Kidney epithelial cell (primary cell): ENCODE results near the gene CACNA1A. TPM values are rescaled to one million over a fixed set of nuclear protein-coding genes. Genes with fewer than 3 reads are reported as not detected.

ENCODE experiments used
- DNase-seq: peaks from one replicate; pipeline ENCODE4 v3.0.0-alpha.2; 2010; ENCODE audit warnings: low read depth
- H3K27me3 ChIP-seq: 2 replicates; pipeline ENCODE4 v1.6.0; 2011; ENCODE audit warnings: low read length; ENCODE audit not compliant: control insufficient read depth, insufficient read depth
- H3K36me3 ChIP-seq: 2 replicates; pipeline ENCODE4 v1.5.1; 2011; ENCODE audit warnings: low read length; ENCODE audit not compliant: control insufficient read depth, insufficient read depth
- H3K4me3 ChIP-seq: 2 replicates; pipeline ENCODE4 v1.5.1; 2011; ENCODE audit warnings: low read depth, mild to moderate bottlenecking, control low read depth, low read length
- total RNA-seq: library from RNA; depleted of rRNA; stranded (reverse); fragments of >200 nt; gene quantifications from 2 replicates; pipeline ENCODE4 v1.2.3, GENCODE V29; 2015
- TF ChIP-seq, protein P1 (sequence below): IDR thresholded peaks from 2 replicates; pipeline ENCODE4 v1.5.1; 2011; ENCODE audit warnings: mild to moderate bottlenecking, moderate library complexity, low read length, control low read depth, inconsistent platforms; ENCODE audit not compliant: insufficient read depth, poor library complexity, severe bottlenecking

Gene CACNA1A
- total RNA-seq, 1 donor from 2014 or later: 0.29 TPM

DNA sequence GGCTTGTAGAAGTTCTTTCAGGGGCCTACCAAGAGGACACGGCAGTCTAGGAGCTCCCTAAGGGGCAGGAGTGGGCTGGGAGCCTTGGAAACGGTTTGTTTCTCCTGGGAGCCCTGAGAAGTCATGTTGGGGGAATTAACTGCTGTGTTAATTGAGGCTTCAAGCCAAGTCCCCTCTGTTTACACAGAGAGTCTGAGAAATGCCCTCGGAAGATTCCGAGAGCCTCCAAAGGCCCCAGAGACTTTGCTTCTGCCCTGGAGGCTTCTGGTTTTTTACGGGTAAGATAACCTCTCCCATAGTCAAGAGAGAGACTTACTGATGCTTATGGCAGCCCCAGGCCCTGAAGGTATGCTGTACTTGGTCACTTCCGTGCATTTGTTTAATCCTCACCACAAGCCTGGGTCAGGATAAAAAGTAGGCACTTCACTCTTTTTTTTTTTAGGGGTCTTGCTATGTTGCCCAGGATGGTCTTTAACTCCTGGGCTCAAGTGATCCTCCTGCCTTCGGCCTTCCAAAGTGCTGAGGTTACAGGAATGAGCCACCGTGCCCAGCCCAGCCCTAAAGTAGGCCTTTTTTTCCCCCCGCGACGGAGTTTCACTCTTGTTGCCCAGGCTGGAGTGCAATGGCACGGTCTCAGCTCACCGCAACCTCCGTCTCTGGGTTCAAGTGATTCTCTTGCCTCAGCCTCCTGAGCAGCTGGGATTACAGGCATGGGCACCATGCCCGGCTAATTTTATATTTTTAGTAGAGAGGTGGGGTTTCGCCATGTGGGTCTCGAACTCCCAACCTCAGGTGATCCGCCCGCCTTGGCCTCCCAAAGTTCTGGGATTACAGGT, 340.9 kb downstream of the CACNA1A start:
- no peaks in the 10 kb centered on the region for H3K36me3 ChIP-seq
- no peaks in the 10 kb centered on the region for H3K27me3 ChIP-seq
- no peak for DNase-seq
- H3K4me3 ChIP-seq: no peak overlapping the region
- TF ChIP-seq, protein P1, sequence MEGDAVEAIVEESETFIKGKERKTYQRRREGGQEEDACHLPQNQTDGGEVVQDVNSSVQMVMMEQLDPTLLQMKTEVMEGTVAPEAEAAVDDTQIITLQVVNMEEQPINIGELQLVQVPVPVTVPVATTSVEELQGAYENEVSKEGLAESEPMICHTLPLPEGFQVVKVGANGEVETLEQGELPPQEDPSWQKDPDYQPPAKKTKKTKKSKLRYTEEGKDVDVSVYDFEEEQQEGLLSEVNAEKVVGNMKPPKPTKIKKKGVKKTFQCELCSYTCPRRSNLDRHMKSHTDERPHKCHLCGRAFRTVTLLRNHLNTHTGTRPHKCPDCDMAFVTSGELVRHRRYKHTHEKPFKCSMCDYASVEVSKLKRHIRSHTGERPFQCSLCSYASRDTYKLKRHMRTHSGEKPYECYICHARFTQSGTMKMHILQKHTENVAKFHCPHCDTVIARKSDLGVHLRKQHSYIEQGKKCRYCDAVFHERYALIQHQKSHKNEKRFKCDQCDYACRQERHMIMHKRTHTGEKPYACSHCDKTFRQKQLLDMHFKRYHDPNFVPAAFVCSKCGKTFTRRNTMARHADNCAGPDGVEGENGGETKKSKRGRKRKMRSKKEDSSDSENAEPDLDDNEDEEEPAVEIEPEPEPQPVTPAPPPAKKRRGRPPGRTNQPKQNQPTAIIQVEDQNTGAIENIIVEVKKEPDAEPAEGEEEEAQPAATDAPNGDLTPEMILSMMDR: no peak

DNA sequence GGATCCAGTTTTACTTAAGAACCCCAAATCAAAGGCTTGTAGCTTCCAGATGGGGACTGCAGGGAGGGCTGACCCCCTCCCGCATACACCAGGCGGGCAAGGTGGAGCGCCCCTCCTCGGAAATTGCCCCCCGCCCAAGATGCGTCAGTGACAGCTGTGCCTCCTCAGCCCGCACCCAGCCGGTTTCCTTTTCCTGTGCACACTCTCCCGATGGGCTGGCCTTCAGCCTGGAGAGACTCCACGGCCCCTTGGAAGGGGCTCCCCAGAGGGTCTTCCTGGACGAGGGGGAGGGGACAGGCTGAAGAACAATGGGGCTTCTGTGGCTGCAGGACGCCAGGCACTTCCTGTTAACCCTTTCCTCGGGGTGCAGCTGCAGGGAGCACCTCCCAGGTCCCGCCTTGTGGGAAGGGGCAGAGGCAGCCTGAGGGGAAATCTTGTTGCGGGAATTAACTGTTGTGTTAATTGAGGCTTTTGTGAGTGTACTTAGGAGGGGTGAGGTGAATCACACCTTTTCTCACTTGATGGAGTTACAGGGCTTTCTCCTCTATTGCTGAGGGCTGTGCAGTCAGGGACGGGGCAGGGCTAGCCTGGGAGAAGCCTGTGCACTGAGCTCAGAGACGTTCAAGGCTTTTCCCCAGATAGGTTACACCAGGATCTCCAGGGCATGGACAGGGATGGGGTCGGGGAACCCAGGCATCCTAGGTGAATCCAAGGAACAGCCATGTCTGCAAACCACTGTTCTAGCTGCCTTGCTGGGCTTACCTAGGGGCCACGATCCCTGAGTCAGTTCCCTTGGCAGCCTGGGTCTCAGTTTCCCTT, 341.7 kb downstream of the CACNA1A start:
- TF ChIP-seq, protein P1: no peak
- no peaks in the 10 kb centered on the region for H3K36me3 ChIP-seq
- peak overlapping the region; percentile 13 for H3K4me3 ChIP-seq
- no peaks in the 10 kb centered on the region for H3K27me3 ChIP-seq
- no peak for DNase-seq

DNA sequence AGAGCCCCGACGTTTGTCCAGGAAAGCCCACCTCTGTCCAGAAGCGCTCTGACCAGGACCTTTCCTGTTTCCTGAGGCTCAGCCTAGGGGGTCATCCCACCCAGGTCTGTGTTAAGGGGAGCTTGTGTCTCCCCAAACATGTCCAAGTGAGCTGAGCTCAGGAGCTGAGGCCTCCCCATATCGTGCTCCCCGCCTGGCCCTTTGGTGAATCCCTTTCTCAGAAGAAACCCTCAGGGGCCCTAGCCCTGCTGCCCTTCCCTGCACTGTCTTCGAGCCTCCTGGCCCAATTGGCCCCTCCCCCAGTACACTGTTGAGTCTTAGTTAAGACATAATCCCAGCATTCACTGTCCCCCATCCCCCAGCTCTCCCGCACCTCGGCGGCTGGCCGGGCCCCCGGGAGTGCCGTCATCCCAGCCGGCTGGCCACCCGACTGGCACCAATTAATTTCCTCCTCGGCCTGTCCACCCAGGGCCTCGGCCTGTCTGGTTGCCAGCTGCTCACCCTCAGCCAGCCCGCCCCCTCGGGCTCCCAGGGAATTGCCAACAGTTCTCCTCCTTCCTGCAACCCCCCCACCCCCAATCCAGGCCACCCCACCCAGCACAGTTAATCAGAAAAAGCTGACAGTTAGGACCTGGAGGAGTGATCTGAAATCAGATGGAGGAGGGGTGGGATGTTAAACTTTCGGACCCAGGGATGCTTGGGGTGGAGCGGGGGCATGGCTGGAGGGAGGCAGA, 342.5 kb downstream of the CACNA1A start:
- no peaks in the 10 kb centered on the region for H3K27me3 ChIP-seq
- DNase-seq: no peak
- H3K36me3 ChIP-seq: no peaks in the 10 kb centered on the region
- TF ChIP-seq, protein P1: no peak
- peak overlapping the region; percentile 13 for H3K4me3 ChIP-seq

DNA sequence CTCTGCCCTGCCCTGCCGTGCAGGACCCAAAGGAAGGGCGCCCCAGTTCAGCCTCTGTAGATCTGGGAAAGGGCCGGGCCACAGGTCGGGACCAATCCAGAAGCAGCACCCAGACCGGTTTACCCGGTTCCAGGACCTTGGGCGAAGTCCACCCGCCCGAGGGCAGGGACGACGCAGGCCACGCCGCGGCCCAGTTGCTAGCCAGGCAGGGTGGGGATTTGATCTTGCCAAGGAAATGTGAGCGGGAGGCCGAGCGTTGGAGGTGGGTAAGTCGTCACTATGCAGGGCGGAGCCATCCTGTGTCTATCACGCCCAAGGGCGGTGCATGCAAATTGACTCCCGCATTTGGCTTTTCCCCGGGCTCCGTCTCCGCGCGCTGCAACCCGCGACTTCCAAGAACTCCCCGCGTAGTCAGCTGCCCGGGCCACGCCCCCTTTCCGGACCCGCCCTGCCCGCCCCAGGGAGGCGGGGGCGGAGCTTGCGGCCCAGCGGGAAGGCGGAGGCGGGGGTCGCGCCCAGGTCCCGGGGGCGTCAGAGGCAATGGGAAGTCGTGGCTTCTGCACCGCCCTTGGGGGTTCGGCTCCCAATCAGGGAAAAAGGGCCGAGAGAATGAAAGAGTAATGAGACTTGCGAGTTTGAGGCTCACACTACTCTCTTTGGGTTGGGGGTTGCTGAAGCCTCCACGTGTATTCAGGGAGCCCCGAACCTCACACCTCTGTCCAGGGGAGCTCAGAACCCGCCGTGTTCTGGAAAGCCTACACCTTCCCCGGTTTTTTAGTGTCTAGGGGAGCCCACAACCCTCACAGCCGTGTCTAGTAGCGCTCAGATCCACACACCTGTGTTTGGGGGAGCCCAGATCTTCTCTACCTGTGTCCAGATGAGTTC, 343.3 kb downstream of the CACNA1A start:
- peak; percentile 95 for DNase-seq
- TF ChIP-seq, protein P1: no peak
- peak overlapping the region; percentile 24 for H3K4me3 ChIP-seq
- no peaks in the 10 kb centered on the region for H3K36me3 ChIP-seq
- H3K27me3 ChIP-seq: no peaks in the 10 kb centered on the region

DNA sequence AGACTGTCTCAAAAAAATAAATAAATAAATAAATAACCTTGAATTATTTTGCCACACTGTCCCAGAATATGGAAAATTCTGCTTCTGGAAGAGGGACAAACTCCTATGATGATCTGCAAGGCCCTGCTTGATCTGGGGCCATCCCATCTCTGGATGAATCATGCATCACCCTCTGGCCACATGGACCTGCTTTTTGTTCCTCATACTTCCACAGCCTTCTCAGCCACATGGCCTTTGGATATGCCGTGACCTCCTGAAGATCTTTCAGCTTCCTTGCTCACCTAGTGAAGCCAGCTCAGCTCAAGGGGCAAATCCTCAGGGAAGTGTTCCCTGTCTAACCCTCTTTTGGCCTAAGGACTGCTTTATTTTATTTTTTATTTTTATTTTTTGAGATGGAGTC, 345.7 kb downstream of the CACNA1A start:
- DNase-seq: no peak
- Histone ChIP-seq H3K4me3 (no peak overlapping the region), H3K36me3 (no peaks in the 10 kb centered on the region), H3K27me3 (no peaks in the 10 kb centered on the region)
- TF ChIP-seq, protein P1: no peak
